Activated naive CD4-positive, alpha-beta T cell treated with anti-CD3 and anti-CD28 coated beads, Interleukin-2, amount 50 U/mL, for 72 hours (primary cell): ENCODE data around the gene CCDC73. TPM values are rescaled to one million over a fixed set of nuclear protein-coding genes. Genes with fewer than 3 reads are reported as not detected.
"Not testable (repeated sequence)": the region's sequence is repeated elsewhere in the genome, so short reads cannot be mapped to it uniquely, and the experiment has no call there.

Source experiments
- ATAC-seq, 2 donors: fragments of 150-1000 bp; cut with Tn5 transposase; 2 replicates each; pipeline ENCODE4 v1.10.0; 2021; ENCODE audit warnings: mild to moderate bottlenecking in 2 of 2, moderate library complexity in 2 of 2
- DNase-seq, 2 donors: peaks; one replicate each; pipeline ENCODE4 v3.0.0; 2021 to 2022; ENCODE audit warnings: low spot score in 2 of 2
- H3K27ac Mint-ChIP-seq, 2 donors: one replicate each; pipeline ENCODE4 v1.8.0; 2022; ENCODE audit warnings: mild to moderate bottlenecking in 2 of 2, mixed read lengths in 2 of 2
- H3K36me3 Mint-ChIP-seq, 2 donors: one replicate each; pipeline ENCODE4 v1.8.0; 2022; ENCODE audit warnings: mixed read lengths in 2 of 2
- H3K9me3 Mint-ChIP-seq, 2 donors: one replicate each; pipeline ENCODE4 v1.8.0; 2022; ENCODE audit warnings: mixed read lengths in 2 of 2
- total RNA-seq, 2 donors: library from RNA; stranded (reverse); gene quantifications; one replicate each; pipeline ENCODE4 v1.2.3, GENCODE V29; 2022

CCDC73 gene
- total RNA-seq, 2 donors from 2014 or later = 0.10 TPM; not detected in 1

GRCh38 chr11:32658639-32659406, 135.6 kb downstream of the CCDC73 start:
- ATAC-seq (peak; percentile 64 to 93), DNase-seq (no peak)
- Mint-ChIP-seq H3K9me3 (no peaks in the 10 kb centered on the region), H3K27ac (no peak overlapping the region), H3K36me3 (no peaks in the 10 kb centered on the region)

- ATAC-seq (no peak), DNase-seq (no peak)
- H3K27ac Mint-ChIP-seq = no peak overlapping the region
These were observed 150.9 kb downstream of the CCDC73 start for GRCh38 chr11:32643526-32643925.

GRCh38 chr11:32641361-32641760, 153.1 kb downstream of the CCDC73 start:
- no peaks in the 10 kb centered on the region for H3K9me3 Mint-ChIP-seq
- no peak overlapping the region for H3K27ac Mint-ChIP-seq
- no peak for ATAC-seq

More at GRCh38 chr11:32643526-32643925, 150.9 kb downstream of the CCDC73 start:
- Mint-ChIP-seq H3K9me3 (no peaks in the 10 kb centered on the region), H3K36me3 (no peaks in the 10 kb centered on the region)

GRCh38 chr11:32635819-32636218, 158.6 kb downstream of the CCDC73 start:
- DNase-seq (no peak), ATAC-seq (no peak)
- Mint-ChIP-seq H3K36me3 (no peaks in the 10 kb centered on the region), H3K9me3 (no peaks in the 10 kb centered on the region), H3K27ac (no peak overlapping the region)

More at GRCh38 chr11:32641361-32641760, 153.1 kb downstream of the CCDC73 start:
- H3K36me3 Mint-ChIP-seq = no peaks in the 10 kb centered on the region
- no peak for DNase-seq

GRCh38 chr11:32630844-32631243, 163.6 kb downstream of the CCDC73 start:
- no peaks in the 10 kb centered on the region for H3K36me3 Mint-ChIP-seq
- DNase-seq = no peak

GRCh38 chr11:32616903-32617302, 177.6 kb downstream of the CCDC73 start:
- no peak for DNase-seq
- no peak for ATAC-seq
- peaks cover 0 to 11% of the 10 kb centered on the region in 2 donors for H3K36me3 Mint-ChIP-seq
- no peak overlapping the region for H3K27ac Mint-ChIP-seq
- peaks cover 4 to 11% of the 10 kb centered on the region in 2 donors for H3K9me3 Mint-ChIP-seq

More at GRCh38 chr11:32630844-32631243, 163.6 kb downstream of the CCDC73 start:
- ATAC-seq = no peak
- Mint-ChIP-seq H3K27ac (no peak overlapping the region), H3K9me3 (no peaks in the 10 kb centered on the region)

- ATAC-seq (no peak), DNase-seq (no peak)
- Mint-ChIP-seq H3K27ac (no peak overlapping the region), H3K36me3 (peaks cover 0 to 11% of the 10 kb centered on the region in 2 donors), H3K9me3 (peaks cover 4 to 11% of the 10 kb centered on the region in 2 donors)
These were observed 179.0 kb downstream of the CCDC73 start for GRCh38 chr11:32615422-32615821.

GRCh38 chr11:32613500-32614151, 180.8 kb downstream of the CCDC73 start:
- DNase-seq (no peak), ATAC-seq (no peak)
- peaks cover 10 to 11% of the 10 kb centered on the region in 2 donors for H3K36me3 Mint-ChIP-seq
- no peak overlapping the region for H3K27ac Mint-ChIP-seq
- H3K9me3 Mint-ChIP-seq = peaks cover under 1 to 10% of the 10 kb centered on the region in 2 donors

GRCh38 chr11:32610797-32611352, 183.6 kb downstream of the CCDC73 start:
- DNase-seq (no peak), ATAC-seq (no peak)
- Mint-ChIP-seq H3K27ac (no peak overlapping the region), H3K36me3 (peaks cover 16 to 24% of the 10 kb centered on the region in 2 donors), H3K9me3 (peaks cover 4 to 14% of the 10 kb centered on the region in 2 donors)

GRCh38 chr11:32608826-32609225, 185.6 kb downstream of the CCDC73 start:
- not testable (repeated sequence) for ATAC-seq, H3K27ac Mint-ChIP-seq, DNase-seq
- peaks cover 16 to 30% of the 10 kb centered on the region in 2 donors for H3K36me3 Mint-ChIP-seq
- H3K9me3 Mint-ChIP-seq = peaks cover 4 to 14% of the 10 kb centered on the region in 2 donors

- Mint-ChIP-seq H3K36me3 (peaks cover 16 to 39% of the 10 kb centered on the region in 2 donors), H3K27ac (no peak overlapping the region), H3K9me3 (peaks cover 4 to 14% of the 10 kb centered on the region in 2 donors)
- DNase-seq (no peak), ATAC-seq (no peak)
These were observed 188.2 kb downstream of the CCDC73 start for GRCh38 chr11:32606220-32606619.

- Mint-ChIP-seq H3K36me3 (peaks cover under 1 to 22% of the 10 kb centered on the region in 2 donors), H3K27ac (peak overlapping the region in 1 of 2 donors; percentile 18), H3K9me3 (peaks cover 0 to under 1% of the 10 kb centered on the region in 2 donors)
- ATAC-seq (no peak), DNase-seq (no peak)
These were observed 191.6 kb downstream of the CCDC73 start for GRCh38 chr11:32602657-32603415.

- H3K27ac Mint-ChIP-seq = no peak overlapping the region
- no peak for DNase-seq
- no peaks in the 10 kb centered on the region for H3K9me3 Mint-ChIP-seq
- H3K36me3 Mint-ChIP-seq = peaks cover 0 to 45% of the 10 kb centered on the region in 2 donors
- no peak for ATAC-seq
These were observed 196.5 kb downstream of the CCDC73 start for GRCh38 chr11:32597921-32598320.

- ATAC-seq = peak; percentile 36 to 40
- H3K9me3 Mint-ChIP-seq, DNase-seq: not testable (repeated sequence)
- Mint-ChIP-seq H3K36me3 (peaks cover 12 to 53% of the 10 kb centered on the region in 2 donors), H3K27ac (peak overlapping the region; percentile 80 to 85)
These were observed 198.3 kb downstream of the CCDC73 start for GRCh38 chr11:32596114-32596513.

- DNase-seq (no peak), ATAC-seq (peak in 1 of 2 donors; percentile 60)
- no peaks in the 10 kb centered on the region for H3K9me3 Mint-ChIP-seq
- peaks cover 12 to 70% of the 10 kb centered on the region in 2 donors for H3K36me3 Mint-ChIP-seq
- no peak overlapping the region for H3K27ac Mint-ChIP-seq
These were observed 200.2 kb downstream of the CCDC73 start for GRCh38 chr11:32594272-32594671.

- DNase-seq (no peak), ATAC-seq (no peak)
- H3K36me3 Mint-ChIP-seq = peaks cover 21 to 45% of the 10 kb centered on the region in 2 donors
- no peak overlapping the region for H3K27ac Mint-ChIP-seq
- H3K9me3 Mint-ChIP-seq = no peaks in the 10 kb centered on the region
These were observed 207.8 kb downstream of the CCDC73 start for GRCh38 chr11:32586576-32587190.
